HG02938 (cell line): Measurements from ENCODE around the gene OSBPL10.
"Not testable (repeated sequence)": the region's sequence is repeated elsewhere in the genome, so short reads cannot be mapped to it uniquely, and the experiment has no call there.

Source experiments
- ATAC-seq: cut with Tn5 transposase; IDR thresholded peaks from one replicate; pipeline ENCODE4 v1.9.1; 2021; ENCODE audit warnings: mild to moderate bottlenecking, moderate library complexity; ENCODE audit not compliant: unreplicated experiment

OSBPL10 gene

GRCh38 chr3:31862666-31863279, 118.3 kb downstream of the OSBPL10 start:
- no peak for ATAC-seq

- no peak for ATAC-seq
Observed at GRCh38 chr3:31861826-31862225, 119.2 kb downstream of the OSBPL10 start.

- not testable (repeated sequence) for ATAC-seq
Observed at GRCh38 chr3:31860642-31861041, 120.4 kb downstream of the OSBPL10 start.

DNA sequence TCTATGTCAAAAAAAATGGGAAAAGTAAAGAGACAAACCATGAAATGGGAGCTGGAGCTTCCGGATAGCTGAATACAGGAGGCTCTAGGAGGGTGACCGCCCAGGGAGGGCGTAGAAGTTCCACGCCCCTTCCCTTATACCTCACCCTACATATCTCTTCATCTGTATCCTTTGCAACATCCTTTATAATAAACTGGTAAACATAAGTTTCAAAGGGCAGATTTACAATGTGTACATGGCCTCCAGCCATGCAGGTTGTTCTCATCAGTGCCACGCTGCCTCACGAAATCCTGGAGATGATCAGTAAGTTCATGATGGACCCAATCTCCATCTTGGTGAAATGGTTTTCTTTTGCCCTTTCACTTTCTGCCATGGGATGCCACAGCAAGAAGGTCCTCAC, 121.8 kb downstream of the OSBPL10 start:
- no peak for ATAC-seq

DNA sequence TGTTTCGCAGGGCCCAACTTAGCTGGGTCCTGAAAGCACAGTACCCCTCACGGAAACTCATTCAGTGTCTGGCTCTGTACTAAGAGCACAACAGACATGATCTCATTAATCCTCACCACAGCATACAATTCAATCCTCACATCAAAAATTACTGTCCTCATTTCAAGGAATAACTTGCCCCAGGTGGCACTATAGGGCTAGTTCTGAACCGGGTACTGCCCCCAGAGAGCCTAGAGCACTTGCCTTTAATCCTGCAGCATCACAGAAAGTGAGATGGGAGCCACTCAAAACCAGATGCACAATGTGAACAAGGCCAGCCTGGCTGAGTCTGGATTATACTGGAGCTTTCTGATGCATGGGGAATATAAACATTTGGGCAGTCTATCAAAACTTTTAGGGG, 122.6 kb downstream of the OSBPL10 start:
- ATAC-seq = no peak

- no peak for ATAC-seq
Observed at GRCh38 chr3:31853580-31853979, 127.5 kb downstream of the OSBPL10 start.

GRCh38 chr3:31851278-31851677, 129.8 kb downstream of the OSBPL10 start:
- ATAC-seq = no peak

DNA sequence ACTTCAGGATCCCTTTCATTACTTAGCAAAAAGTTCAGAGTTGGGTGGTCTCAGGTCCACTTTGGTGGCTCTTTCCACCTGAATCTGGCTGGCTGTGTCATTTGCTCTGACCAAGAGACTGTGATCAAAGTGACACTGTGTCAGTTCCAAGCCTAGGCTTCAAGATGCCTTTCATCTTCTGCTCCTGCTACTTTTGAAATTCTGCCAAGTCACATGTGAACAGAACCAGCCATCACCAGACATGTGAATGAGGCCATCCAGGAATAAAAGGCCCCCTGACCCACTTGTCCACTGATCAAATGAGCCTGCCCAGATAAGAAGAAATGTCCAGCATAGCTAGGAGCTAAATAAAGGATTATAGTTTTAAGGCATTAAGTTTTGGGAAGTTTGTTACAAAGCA, 132.2 kb downstream of the OSBPL10 start:
- no peak for ATAC-seq

GRCh38 chr3:31848163-31848818, 132.8 kb downstream of the OSBPL10 start:
- ATAC-seq = no peak

DNA sequence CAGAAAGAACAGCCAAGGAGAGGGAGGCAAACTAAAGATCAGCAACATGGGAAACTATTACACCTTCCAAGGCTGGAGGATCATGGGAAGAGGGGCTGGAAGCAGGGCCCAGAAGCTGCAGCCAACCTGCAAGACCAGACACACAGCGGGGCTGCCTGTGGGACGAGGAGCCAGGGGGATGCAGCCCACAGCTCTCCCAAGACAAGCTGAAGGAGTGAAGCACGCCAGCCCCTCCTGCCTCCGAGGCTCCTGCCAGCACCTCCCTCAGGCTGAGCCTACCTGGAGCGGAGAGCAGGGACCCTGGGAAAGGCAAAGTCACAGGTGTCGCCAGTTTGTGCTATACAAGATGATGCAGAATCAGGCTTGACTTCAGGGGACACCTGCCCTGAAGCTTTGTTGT, 133.3 kb downstream of the OSBPL10 start:
- ATAC-seq = no peak

GRCh38 chr3:31841515-31841914, 139.5 kb downstream of the OSBPL10 start:
- no peak for ATAC-seq

DNA sequence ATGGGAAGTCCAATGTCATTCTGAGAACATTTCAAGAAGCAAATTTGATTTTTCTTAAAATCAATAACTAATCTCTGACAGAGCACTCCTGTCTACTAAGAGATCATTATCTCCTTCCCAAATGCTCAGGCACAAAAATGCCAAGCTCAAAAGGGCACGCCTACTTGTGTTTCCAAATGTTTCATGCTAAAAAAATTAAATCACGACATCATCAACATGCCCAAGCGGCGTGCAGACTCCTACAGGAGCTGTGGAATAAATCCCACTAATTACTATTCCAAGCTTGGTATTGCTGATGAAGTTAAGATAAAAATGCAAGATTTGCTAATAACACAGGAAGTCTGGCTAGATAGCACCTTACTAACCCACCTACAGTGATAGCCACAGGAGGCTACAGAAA, 140.8 kb downstream of the OSBPL10 start:
- no peak for ATAC-seq

GRCh38 chr3:31839144-31839917, 141.7 kb downstream of the OSBPL10 start:
- ATAC-seq = no peak

- ATAC-seq = no peak
Observed at GRCh38 chr3:31836131-31837075, 144.7 kb downstream of the OSBPL10 start.

DNA sequence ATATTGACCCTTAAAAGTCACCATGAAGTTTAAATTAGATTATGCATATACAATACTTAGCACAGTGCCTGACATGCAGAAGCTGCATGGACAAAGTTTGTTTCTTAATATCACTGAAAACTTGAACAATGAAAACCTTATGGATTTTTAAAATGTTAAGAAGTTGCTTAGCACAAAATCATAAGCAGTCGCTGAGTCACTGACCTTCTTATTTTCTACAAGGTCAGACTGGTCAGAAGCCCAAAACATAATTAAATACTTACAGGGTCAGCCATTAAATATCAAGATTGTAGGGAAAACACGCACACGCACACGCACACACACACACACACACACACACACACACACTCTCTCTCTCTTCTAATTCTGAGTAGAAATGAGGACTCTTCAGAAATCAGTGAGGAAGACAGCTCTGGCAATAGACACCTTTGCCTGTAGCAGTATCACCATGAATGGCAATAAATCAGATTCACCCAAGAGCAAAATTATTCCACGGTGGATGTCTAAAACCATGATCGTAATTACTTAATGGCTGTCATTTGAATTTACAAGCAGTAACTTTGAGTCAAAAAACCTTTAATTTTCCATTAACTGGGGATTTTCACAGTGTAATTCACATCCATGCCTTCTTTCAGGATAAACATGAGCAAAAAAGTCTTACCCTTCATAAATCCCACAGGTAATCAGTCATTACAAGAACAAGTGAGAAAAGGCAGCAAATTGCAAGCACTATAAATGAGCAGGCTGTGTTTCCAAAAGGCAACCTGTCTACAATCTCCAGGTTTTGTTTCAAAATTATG, 147.5 kb downstream of the OSBPL10 start:
- ATAC-seq = no peak

- ATAC-seq = no peak
Observed at GRCh38 chr3:31832551-31832950, 148.5 kb downstream of the OSBPL10 start.

- no peak for ATAC-seq
Observed at GRCh38 chr3:31831591-31831990, 149.5 kb downstream of the OSBPL10 start.

GRCh38 chr3:31829826-31830426, 151.1 kb downstream of the OSBPL10 start:
- no peak for ATAC-seq

GRCh38 chr3:31829010-31829409, 152.1 kb downstream of the OSBPL10 start:
- ATAC-seq = no peak

GRCh38 chr3:31828007-31828406, 153.1 kb downstream of the OSBPL10 start:
- ATAC-seq = no peak
